HG03060 (cell line): ENCODE measurements around the gene FBXL7.

Source experiments
- ATAC-seq: cut with Tn5 transposase; IDR thresholded peaks from one replicate; pipeline ENCODE4 v1.9.1; 2021; ENCODE audit warnings: low read depth, moderate number of reproducible peaks; ENCODE audit not compliant: unreplicated experiment

Gene FBXL7

GRCh38 chr5:15694696-15695214 lies 194.8 kb downstream of the FBXL7 start:
- ATAC-seq = no peak

- ATAC-seq = no peak
Observed at GRCh38 chr5:15695215-15695731, 195.3 kb downstream of the FBXL7 start.

- ATAC-seq = no peak
Observed at GRCh38 chr5:15700373-15700772, 200.4 kb downstream of the FBXL7 start.

- no peak for ATAC-seq
Observed at GRCh38 chr5:15702102-15702501, 202.1 kb downstream of the FBXL7 start.

GRCh38 chr5:15703901-15704300 lies 203.9 kb downstream of the FBXL7 start:
- no peak for ATAC-seq

- no peak for ATAC-seq
Observed at GRCh38 chr5:15704397-15704947, 204.5 kb downstream of the FBXL7 start.

- no peak for ATAC-seq
Observed at GRCh38 chr5:15707631-15708030, 207.7 kb downstream of the FBXL7 start.

- ATAC-seq = no peak
Observed at GRCh38 chr5:15711892-15712291, 211.9 kb downstream of the FBXL7 start.

- ATAC-seq = no peak
Observed at GRCh38 chr5:15715535-15715934, 215.6 kb downstream of the FBXL7 start.

- ATAC-seq = no peak
Observed at GRCh38 chr5:15715967-15716366, 216.0 kb downstream of the FBXL7 start.

- no peak for ATAC-seq
Observed at GRCh38 chr5:15717001-15717400, 217.0 kb downstream of the FBXL7 start.

GRCh38 chr5:15718421-15719179 lies 218.6 kb downstream of the FBXL7 start:
- ATAC-seq = no peak

GRCh38 chr5:15719784-15720183 lies 219.8 kb downstream of the FBXL7 start:
- ATAC-seq = no peak

- ATAC-seq = no peak
Observed at GRCh38 chr5:15720515-15720914, 220.5 kb downstream of the FBXL7 start.

GRCh38 chr5:15722305-15722704 lies 222.3 kb downstream of the FBXL7 start:
- ATAC-seq = no peak

- no peak for ATAC-seq
Observed at GRCh38 chr5:15727375-15727774, 227.4 kb downstream of the FBXL7 start.

GRCh38 chr5:15728811-15729210 lies 228.8 kb downstream of the FBXL7 start:
- no peak for ATAC-seq

GRCh38 chr5:15731699-15732098 lies 231.7 kb downstream of the FBXL7 start:
- ATAC-seq = no peak

- ATAC-seq = no peak
Observed at GRCh38 chr5:15734058-15734457, 234.1 kb downstream of the FBXL7 start.

GRCh38 chr5:15737036-15737821 lies 237.2 kb downstream of the FBXL7 start:
- no peak for ATAC-seq
